ENCODE data around the gene PDE7B. TPM values are rescaled to one million over a fixed set of nuclear protein-coding genes. Genes with fewer than 3 reads are reported as not detected.

PDE7B gene
- total RNA-seq, 1 donor from 2014 or later, result 12.6 TPM

- Histone ChIP-seq H3K36me3 (no peaks in the 10 kb centered on the region), H3K27ac (replicated peaks) (peak overlapping the region; percentile 81), H3K4me3 (peak overlapping the region; percentile 67), H3K27me3 (ENCODE audit: low read depth) (no peaks in the 10 kb centered on the region), H3K9me3 (replicated peaks) (peaks cover 6% of the 10 kb centered on the region), H3K4me1 (peaks cover 32% of the 10 kb centered on the region)
- intact Hi-C loops (cut with micrococcal nuclease), result no loop called here
- TF ChIP-seq, protein P1, sequence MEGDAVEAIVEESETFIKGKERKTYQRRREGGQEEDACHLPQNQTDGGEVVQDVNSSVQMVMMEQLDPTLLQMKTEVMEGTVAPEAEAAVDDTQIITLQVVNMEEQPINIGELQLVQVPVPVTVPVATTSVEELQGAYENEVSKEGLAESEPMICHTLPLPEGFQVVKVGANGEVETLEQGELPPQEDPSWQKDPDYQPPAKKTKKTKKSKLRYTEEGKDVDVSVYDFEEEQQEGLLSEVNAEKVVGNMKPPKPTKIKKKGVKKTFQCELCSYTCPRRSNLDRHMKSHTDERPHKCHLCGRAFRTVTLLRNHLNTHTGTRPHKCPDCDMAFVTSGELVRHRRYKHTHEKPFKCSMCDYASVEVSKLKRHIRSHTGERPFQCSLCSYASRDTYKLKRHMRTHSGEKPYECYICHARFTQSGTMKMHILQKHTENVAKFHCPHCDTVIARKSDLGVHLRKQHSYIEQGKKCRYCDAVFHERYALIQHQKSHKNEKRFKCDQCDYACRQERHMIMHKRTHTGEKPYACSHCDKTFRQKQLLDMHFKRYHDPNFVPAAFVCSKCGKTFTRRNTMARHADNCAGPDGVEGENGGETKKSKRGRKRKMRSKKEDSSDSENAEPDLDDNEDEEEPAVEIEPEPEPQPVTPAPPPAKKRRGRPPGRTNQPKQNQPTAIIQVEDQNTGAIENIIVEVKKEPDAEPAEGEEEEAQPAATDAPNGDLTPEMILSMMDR (IDR thresholded peaks at IDR 0.05; ENCODE audit: borderline replicate concordance), result no peak
- no peak for DNase-seq
Observed at GRCh38 chr6:135850882-135851281, 619 bp upstream of the PDE7B start.

GRCh38 chr6:135852746-135853145 is 1.2 kb downstream of the PDE7B start:
- TF ChIP-seq, protein P1 (IDR thresholded peaks at IDR 0.05; ENCODE audit: borderline replicate concordance), result no peak
- H3K9me3 ChIP-seq (replicated peaks), result no peaks in the 10 kb centered on the region
- intact Hi-C loops (cut with micrococcal nuclease), result no loop called here
- H3K4me1 ChIP-seq, result peaks cover 32% of the 10 kb centered on the region
- H3K27ac ChIP-seq (replicated peaks), result peak overlapping the region; percentile 81
- peak overlapping the region; percentile 67 for H3K4me3 ChIP-seq
- DNase-seq, result no peak
- H3K36me3 ChIP-seq, result no peaks in the 10 kb centered on the region
- H3K27me3 ChIP-seq (ENCODE audit: low read depth), result no peaks in the 10 kb centered on the region

DNA sequence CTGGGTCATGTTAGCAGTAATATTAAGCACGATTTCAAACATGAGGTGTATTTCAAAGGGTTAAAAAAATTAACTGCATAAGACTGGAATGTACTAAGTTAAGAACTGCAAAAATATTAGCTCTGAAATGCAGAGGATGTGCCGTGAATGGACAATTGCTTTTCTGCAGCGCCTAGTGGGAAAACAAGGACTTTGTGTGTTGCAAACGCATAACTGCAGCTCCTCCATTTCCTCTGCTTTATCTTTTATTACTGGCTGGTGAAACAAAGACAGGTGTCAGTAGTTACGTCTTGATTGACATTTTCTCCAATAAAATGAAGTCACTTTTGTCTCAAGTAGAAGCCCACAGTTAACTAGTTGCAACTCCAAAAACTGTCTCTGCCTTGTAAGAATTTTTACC is 1.7 kb downstream of the PDE7B start:
- intact Hi-C loops (cut with micrococcal nuclease), result no loop called here
- Histone ChIP-seq H3K36me3 (peaks cover 3% of the 10 kb centered on the region), H3K4me3 (peak overlapping the region; percentile 67), H3K27me3 (ENCODE audit: low read depth) (no peaks in the 10 kb centered on the region), H3K27ac (replicated peaks) (peak overlapping the region; percentile 81), H3K4me1 (peaks cover 32% of the 10 kb centered on the region), H3K9me3 (replicated peaks) (no peaks in the 10 kb centered on the region)
- no peak for DNase-seq
- TF ChIP-seq, protein P1 (IDR thresholded peaks at IDR 0.05; ENCODE audit: borderline replicate concordance), result peak; percentile 29

DNA sequence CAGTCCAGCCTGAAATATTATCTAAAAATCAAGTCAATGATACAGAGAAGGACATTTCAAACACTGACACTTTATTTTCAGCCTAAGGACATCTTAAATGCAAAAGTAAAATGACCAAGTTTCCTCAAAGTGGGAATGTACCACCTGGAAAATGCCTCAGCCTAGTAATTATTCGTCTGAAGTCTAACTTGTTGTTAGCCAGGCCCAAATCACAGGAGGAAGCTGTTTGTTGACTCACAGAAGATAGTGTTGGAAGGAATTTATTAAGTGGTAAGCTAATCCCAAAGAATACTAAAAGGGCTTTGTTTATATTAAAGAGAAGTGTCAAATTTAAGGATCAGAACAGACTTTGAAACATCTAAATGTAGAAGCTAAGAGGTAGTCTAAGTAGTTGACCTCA is 2.5 kb downstream of the PDE7B start:
- peak overlapping the region; percentile 81 for H3K27ac ChIP-seq (replicated peaks)
- no peak for DNase-seq

GRCh38 chr6:135854799-135855198 is 3.3 kb downstream of the PDE7B start:
- peak overlapping the region; percentile 81 for H3K27ac ChIP-seq (replicated peaks)
- peaks cover 32% of the 10 kb centered on the region for H3K4me1 ChIP-seq
- TF ChIP-seq, protein P1 (IDR thresholded peaks at IDR 0.05; ENCODE audit: borderline replicate concordance), result no peak
- peak overlapping the region; percentile 67 for H3K4me3 ChIP-seq
- peaks cover 6% of the 10 kb centered on the region for H3K36me3 ChIP-seq
- no peaks in the 10 kb centered on the region for H3K27me3 ChIP-seq (ENCODE audit: low read depth)
- intact Hi-C loops (cut with micrococcal nuclease), result no loop called here
- no peak for DNase-seq
- no peaks in the 10 kb centered on the region for H3K9me3 ChIP-seq (replicated peaks)

More for the DNA sequence above, 2.5 kb downstream of the PDE7B start:
- intact Hi-C loops (cut with micrococcal nuclease), result no loop called here
- TF ChIP-seq, protein P1 (IDR thresholded peaks at IDR 0.05; ENCODE audit: borderline replicate concordance), result no peak
- Histone ChIP-seq H3K9me3 (replicated peaks) (no peaks in the 10 kb centered on the region), H3K4me3 (peak overlapping the region; percentile 67), H3K36me3 (peaks cover 6% of the 10 kb centered on the region), H3K4me1 (peaks cover 32% of the 10 kb centered on the region), H3K27me3 (ENCODE audit: low read depth) (no peaks in the 10 kb centered on the region)

Data from left ventricle myocardium inferior (tissue), 1 donor.